NCI-H82 (cell line): ENCODE measurements around the gene SPHK2.

Source experiments
- DNase-seq: peaks from one replicate; lab custom pipeline; 2025; lab: John Stamatoyannopoulos, UW

Gene SPHK2

GRCh38 chr19:48603449-48603848 is 15.9 kb upstream of the SPHK2 start:
- DNase-seq, result no peak

DNA sequence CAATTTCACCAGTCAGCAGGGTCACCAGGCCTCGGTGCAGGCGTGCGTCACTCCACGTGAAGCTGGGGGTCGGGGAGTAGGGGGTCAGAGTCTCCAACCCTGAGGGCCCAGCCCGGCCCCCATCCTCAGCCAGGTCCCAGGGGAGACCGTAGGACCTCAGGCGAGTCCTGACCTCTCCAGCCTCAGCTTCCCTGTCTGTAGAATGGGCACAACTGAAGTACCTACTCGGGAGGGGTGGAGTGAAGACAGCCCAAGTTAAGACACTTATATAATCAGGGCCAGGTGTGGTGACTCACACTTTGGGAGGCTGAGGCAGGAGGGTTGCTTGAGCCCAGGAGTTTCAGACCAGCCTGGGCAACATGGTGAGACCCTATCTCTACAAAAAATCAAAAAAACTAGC is 15.5 kb upstream of the SPHK2 start:
- no peak for DNase-seq

GRCh38 chr19:48606463-48607358 is 12.6 kb upstream of the SPHK2 start, which contains the start of gene SPACA4:
TSS of gene SPACA4 (plus strand) at chr19:48606742. CDS start at chr19:48606979, 237 bp downstream.
- DNase-seq, result no peak

GRCh38 chr19:48607359-48607755 is 11.9 kb upstream of the SPHK2 start:
- DNase-seq, result no peak

DNA sequence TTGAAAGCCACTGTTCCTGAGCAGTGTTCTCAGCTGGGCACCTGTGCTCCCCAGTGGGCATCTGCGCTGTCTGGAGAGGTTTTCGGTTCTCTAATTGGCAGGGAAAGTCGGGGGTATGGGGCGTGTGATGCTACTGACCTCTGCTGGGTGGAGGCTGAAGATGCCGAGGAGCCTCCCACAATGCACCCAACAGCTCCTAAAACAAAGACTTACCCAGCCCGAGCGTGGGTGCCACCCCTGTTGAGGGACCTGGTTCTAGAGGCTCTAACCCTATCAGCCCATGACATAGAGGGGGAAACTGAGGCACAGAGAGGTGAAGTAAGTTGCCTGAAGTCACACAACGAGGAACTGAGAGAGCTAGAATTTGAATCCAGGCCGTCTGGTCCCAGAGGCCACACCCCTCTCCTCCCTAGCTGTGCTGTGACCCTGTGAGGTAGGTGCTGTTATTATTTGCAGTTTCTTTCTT is 10.5 kb upstream of the SPHK2 start:
- peak; percentile 75 for DNase-seq

GRCh38 chr19:48609571-48610108 is 9.7 kb upstream of the SPHK2 start:
- no peak for DNase-seq

DNA sequence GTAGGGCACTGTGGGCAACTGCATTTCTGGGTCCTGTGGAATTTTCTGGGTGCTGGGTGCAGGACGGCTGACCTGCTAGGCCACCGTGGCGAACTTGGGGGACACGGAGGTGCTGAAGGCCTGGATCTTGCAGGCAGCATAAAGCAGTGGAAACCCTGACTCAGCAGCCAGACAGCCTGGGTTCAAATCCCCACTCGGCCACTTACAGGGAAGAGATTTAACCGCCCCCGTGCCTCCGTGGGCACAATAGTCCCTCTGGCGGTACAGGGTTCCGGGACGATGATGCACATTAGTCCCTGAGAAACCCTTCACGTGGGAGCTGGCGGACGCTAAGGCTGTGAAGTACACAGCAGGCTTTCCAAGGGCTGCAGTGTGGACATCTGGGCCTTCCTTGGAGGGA is 7.4 kb upstream of the SPHK2 start:
- DNase-seq, result no peak

- DNase-seq, result no peak
Observed at GRCh38 chr19:48613024-48613851, 6.1 kb upstream of the SPHK2 start.

GRCh38 chr19:48613852-48614435 is 5.4 kb upstream of the SPHK2 start:
- DNase-seq, result peak; percentile 65

DNA sequence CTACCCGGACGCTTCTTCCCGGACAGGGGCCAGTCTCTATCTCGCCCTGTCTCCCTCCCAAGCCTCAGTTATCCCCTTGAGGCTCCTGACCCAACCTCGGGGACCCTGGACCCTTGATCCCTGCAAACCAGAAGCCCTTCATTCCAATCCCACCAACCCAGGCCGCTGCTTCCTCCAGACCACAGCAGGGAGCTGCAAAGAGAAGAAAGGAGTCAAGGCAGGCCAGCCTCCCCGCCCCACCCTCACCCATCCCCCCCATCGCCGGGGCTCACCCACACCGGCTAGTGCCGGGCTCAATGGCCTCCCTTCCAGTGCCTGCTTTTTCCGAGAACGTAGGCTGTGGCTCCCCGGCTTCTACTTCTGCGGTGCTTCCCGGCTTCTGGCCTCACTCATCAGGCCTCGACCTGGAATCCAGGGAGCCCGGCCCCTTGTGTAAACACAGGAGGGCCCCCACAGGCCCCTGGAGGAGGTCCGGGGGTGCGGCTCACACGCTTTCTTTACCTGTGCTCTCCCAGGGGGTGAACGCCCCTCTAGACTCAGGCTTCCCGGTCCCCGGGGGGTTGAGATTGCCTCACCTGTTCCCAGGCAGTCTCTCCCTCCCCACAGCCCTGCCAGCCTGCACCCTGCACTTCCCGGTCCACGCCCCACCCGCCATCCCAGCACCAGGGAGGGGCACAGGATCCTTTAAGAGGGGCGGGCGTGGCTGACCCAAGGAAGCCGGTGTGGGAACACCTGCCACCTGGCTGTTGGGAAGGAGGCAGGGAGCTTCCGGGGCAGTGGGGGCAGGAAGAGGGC is 4.7 kb upstream of the SPHK2 start, which contains the start of gene FAM83E:
Gene FAM83E, minus strand, starts transcription at position 641 of the 795 bp plus-strand sequence. CDS start 1,704 bp downstream, outside the sequence.
- peak; percentile 61 for DNase-seq

DNA sequence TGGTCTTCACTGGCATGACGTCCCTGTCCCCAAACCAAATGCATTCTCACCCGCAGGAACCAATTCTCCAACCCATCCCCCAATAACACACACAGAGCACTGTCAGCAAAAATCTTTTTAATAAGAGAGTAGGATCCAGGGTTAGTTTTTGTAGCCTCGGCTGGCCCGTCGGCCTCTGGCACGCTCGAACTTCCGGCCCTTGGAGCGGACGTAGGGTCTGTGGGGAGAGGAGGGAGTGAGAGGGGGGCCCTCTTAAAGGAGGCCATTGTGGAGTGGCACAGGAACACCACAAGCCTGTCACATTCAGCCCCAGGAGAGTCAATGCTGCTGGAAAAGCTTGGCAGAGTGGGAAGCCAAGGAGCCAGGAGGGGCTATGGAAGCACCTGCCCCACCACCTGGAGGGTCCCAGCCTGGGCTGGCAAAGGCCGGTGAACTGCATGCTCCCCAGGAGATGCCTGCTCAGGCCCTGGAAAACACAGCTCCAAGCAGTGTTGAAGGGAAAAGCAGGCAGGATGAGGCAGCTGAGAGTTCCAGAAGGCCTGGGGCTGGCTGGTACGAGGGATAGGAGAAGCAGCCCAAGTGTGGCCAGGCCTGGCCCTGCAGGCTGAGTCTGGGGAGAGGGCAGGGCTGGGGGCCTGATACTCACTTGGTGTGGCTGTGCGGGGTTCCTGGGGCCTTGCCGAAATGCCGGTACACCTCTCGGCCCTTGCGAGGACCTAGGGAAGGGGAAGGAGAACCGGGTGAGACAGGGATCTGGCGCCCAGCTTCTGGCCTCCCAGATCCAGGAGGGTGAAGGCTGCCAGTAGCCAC is 3.9 kb upstream of the SPHK2 start:
- no peak for DNase-seq

GRCh38 chr19:48616041-48616436 is 3.3 kb upstream of the SPHK2 start:
- no peak for DNase-seq

DNA sequence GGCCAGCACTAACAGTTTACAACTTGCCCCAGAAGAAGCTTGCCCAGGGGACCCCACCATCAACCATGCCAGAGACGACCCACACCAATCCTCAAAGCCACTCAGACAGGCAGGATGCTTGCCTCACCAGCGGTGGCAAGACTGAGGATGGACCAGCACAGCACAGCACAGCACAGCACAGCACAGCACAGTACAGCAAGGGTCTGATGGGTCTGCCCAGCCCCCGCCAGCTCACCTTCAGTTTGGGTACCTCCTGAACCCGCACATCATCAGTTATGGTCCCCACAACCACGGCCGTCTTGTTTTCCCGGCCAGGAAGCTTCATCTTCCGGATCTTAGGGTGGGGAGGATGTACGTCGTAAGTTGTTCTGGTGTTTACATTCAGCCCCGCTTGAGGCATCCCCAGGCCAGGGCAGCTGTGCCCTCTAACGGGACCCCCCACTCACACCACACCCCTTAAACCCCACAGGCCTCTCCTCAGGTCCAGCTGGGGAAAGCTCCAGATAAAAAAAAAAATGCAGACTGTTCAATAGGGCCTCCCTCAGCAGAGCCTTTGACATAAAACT is 2.7 kb upstream of the SPHK2 start:
- DNase-seq, result no peak

DNA sequence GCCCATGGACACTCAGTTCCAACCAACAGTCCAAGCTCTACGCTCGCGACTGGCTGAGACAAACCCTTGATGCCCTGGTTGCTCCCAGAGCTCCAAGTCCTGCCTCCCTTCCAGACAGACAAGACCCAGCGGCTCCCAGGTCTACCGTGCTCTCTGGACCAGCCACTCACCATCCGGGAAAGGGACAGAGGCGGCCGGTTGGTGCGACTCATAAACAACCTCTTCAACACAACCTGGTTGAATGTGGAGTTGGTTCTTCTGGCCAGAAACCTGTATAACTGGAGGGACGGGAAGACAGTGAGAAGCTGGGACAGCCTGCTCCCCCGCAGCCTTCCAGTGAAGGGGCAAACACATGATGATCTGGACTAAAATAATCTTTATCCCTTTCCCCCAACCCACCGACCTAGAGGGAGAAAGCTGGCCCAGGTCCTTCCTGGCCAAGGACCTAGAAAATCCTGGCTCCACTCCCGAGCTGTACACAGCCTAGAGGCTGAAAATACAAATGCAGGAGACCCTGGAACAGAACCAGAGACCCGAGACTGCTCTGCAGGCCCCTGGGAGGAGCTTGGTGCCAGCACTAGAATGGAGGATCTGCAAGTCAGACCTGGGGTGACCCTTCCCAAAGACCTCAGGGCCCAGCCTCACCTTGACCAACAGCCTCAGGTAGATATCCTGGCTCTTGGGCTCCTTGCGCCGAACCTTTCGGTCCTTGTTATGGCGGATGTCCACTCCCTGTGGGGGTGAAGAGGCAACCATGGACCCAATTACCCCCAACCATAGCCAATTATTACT is 2.0 kb upstream of the SPHK2 start:
- DNase-seq, result no peak

DNA sequence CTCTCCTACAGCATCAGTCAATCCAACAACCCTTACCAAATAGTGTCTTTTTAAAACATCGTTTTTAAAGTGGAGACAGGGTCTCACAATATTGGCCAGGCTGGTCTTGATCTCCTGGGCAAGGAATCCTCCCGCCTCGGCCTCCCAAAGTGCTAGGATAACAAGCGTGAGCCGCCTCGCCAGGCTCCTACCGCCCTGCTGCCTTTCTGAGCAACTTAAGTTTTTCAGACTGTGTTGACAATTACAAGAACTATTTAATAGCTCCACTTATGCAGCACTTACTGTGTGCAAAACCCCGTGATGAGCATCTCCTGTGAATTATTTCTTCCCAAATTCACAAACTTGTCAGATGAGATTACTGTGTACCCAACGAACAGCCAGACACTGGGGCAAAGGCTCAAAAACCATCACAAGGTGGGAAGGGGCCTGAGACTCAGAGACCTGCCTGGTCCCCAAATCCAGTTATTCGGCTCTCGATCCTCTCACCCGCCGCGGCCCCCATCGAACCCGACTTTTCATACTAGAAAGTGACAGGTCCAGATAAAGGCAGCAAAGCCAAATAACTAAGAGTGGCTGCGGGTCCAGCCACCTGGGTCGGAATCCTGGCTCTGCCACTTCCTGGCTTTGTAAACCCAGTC is 909 bp upstream of the SPHK2 start:
- DNase-seq, result no peak

GRCh38 chr19:48619692-48620585 is 633 bp downstream of the SPHK2 start:
- DNase-seq, result peak; percentile 32

GRCh38 chr19:48623556-48624066 is 4.3 kb downstream of the SPHK2 start:
- DNase-seq, result peak; percentile 63
